Stimulated activated CD4-positive, alpha-beta T cell treated with anti-CD3 and anti-CD28 coated beads, Interleukin-15, amount 100 ng/mL, for 48 hours (primary cell): ENCODE data around the gene MAD1L1.

Experiments
- DNase-seq, 2 donors: peaks; one replicate each; pipeline ENCODE4 v3.0.0-alpha.2; 2020; ENCODE audit warnings: low read depth in 2 of 2

MAD1L1 gene

DNA sequence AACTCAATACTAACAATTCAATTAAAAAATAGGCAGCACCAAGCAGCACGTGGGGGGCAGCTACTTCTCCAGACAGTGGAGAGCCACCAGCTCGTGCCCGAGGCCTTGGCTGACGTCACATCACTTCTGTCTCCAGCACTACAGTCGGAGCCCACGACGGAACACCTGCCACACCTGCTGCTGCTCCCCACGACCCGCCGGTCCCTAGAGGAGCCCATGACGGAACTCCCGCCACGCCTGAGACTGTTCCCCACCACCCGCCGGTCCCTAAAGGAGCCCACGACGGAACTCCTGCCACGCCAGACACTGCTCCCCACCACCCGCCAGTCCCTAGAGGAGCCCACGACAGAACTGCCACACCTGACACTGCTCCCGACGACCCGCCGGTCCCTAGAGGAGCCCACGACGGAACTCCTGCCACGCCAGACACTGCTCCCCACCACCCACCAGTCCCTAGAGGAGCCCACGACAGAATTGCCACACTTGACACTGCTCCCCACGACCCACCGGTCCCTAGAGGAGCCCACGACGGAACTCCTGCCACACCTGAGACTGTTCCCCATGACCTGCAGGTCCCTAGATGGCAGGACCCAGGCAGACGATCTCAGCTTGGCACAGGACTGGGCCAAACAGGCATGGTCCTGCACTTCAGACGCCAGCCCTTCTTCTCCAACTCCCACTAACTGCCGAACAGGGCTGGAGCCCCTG, 304.7 kb downstream of the MAD1L1 start:
- no peak for DNase-seq

DNA sequence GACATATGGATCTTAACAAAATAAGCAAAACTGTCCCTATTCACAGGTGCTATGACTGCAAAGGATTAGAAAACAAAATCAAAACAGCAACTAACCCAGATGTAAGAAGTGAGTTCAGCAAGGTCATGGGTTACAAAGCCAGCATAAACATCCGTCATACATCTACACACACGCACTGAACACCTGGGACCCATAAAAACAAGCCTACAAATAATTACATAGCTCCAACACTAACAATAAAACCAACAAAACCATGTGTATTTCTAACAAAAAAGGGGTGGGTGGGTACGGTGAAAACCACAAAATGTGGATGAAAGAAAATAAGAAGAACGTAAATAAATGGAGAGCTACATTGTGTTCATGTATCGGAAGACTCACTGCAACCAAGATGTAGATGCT, 305.8 kb downstream of the MAD1L1 start:
- no peak for DNase-seq

DNA sequence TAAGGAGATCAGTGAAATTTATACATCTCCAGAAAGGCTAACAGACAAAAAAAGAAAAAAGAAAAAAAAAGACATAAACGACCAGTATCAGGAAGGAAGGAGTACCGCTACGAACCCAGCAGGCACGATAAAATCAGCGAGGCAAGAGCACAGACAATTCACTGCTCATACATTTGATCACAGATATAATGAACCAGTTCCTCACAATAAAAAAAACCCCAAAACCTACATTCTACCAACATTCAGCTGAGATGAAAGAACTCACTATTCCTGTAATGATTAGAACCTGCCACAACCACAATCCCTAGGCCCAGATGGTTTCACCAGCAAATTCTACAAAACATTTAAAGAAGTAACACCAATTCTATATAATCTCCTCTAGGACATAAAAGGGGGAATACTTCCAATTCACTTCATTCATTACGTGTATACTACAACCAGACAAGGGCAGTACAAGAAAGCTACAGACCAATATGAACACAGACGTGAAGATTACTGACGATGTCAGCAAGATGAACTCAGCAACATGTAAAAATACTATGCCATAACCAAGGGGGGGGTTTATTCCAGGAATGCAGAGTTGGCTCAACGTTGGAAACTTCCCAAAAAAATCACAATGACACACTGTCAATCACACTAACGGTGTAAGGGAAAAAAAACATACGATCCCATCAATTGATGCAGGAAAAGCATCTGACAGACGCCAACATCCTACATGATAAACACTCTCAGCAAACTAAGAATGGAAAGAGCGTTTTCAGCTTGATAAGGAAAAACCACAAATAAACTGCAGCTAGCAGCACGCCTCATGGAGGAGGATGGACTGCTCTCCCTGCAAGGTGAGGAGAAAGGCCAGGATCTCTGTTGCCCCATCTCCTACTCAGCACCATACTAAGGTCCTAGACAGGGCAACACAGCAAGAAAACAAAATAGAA, 306.5 kb downstream of the MAD1L1 start:
- DNase-seq = no peak

DNA sequence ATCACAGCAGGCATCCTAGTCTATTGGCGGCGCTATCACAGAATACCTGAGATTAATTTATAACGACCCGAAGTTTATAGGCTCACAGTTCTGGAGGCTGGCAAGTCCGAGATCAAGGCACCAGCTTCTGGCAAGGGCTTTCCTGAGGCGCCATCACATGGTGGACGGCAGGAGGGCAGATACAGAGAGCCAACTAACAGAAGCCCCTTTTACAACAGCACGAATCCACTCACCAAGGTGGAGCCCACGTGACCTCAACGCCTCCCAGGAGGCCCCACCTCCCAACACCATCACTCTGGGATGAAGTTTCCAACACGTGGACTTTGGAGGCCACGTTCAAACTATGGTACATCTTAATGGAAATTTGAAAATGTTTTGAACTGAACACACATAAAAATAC, 307.4 kb downstream of the MAD1L1 start:
- no peak for DNase-seq

DNA sequence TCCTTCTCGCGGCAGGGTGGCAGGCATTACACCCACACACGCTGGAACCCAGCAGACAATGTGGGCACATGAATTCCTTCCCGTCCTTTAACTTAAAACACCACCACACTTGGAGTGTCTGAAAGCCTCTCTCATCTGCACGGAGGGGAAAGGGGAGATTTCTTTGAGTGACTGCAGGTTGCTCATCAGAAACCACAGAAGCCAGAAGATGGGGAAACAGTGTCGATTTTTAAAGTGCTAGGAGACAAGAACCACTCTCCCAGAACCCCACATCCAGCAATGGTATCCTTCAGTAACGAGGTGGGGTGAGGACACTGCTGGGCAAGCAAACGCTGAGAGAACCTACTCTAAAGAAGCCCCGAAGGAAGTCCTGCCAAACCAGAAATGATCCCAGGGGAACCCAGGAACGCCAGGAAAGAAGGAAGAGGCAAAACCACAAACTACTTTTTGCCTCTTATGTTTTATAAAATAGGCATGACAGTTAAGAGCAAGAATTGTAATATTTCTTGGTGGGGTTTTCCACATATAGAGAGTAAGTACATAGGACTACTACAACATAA, 308.4 kb downstream of the MAD1L1 start:
- no peak for DNase-seq

- no peak for DNase-seq
These were observed 309.1 kb downstream of the MAD1L1 start for GRCh38 chr7:1923409-1924257.

- DNase-seq = no peak
These were observed 309.9 kb downstream of the MAD1L1 start for GRCh38 chr7:1922870-1923236.

DNA sequence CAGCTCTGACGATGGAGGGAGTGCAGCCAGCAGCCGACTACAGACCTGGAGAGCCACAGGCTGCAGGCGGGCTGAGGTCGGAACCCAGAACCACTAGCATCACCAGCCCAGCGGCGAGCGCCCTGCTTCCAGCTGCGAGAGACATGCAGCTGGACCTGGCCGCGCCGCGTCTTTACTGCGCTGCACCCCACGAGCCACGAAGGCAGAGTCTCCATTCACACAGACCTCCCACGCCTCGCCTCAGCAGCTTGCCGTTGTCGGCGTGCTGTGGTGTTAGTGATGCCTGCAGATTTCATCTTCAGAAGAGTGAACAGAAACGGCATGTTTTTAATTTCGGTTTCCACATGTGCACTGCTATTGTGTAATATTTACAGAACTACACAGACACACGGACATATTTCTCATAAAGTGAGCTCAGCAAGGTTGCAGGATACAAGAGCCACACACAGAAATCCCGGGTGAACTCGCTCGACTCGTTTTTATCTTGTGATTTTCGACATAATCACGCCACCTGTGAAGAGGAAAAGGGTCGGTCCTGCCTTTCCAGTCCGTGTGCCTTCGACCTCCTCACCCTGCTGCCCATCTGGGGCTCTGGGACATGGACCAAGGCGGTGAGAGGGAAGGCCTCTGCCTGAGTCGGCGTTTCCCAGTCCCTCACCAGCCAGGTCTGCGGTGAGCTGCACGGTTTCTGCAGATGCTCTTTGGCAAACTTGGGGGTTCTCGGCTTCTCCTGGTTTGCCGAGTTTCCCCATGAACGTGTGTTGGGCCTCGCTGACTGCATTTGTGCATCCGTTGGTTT, 310.5 kb downstream of the MAD1L1 start:
- DNase-seq = peak; percentile 48 to 59

DNA sequence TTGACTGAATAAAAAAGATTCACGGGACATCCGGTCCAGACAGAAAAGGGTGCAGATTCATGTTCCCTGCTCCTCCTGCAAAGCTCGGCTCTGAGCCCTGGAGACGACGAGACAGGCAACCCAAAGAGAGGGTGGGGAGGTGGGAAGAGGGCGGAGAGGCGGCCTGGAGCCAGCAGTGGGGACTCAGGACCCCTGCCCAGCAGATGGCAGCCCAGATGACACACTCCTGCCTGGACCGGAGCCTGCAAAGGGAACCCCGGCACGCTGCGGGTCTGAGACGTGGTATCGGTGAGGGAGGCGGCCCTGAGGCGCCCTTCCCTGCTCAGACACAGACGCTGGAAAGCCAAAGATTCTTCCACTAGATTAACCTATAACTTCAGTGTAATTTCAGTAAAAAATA, 311.9 kb downstream of the MAD1L1 start:
- no peak for DNase-seq

DNA sequence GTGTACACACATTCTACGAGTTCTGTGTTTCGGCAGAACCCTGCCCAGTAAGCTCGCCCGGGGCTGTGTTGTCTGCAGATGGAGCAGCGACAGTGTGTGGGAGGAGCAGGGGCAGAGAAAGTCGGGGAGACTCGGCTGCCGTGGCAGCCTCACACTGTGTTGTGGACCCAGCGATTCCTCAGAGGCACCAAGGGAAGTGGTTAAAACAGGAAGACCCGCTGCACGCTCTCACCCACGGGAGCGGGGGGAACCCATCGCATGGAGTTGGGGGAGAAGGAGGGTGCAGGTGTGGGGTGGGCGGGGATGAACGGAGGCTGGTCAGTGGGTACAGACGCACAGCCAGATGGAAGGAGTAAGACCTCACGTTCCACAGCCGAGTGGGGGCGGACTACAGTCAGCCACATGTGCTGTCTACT, 312.5 kb downstream of the MAD1L1 start:
- no peak for DNase-seq

DNA sequence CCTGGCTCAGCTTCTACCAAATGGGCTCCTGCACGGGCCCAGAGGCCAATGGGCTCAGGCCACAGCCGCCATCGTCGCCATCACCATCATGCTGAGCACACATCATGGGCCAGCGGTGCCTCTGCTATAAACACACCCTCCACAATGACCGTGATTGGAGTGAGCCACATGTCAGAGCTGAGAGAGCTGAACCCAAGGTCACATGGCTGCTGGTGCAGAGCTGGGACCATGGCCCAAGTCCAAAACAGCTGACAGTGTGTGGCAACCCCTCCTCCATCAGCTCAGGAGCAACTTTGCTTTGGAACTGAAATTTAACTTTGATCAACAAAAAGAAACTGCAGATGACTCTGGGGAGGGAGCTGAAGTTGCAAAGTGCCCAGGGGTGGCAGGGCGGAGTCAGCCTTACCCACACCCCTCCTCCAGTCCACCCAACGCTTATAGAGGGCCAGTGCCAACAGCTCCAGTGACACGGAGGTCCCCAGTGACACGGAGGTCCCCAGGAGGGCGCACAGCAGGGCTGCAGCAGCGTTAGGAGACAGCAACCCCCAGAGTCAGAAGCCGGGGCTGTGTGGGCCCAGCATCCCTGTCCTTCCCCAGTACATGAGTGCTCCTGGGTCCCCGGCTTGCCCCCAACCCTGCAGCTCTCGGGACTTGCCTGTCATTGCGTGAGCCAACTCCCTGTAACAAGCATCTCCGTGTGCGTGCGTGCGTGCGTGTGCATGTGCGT, 313.0 kb downstream of the MAD1L1 start:
- no peak for DNase-seq

- no peak for DNase-seq
These were observed 313.7 kb downstream of the MAD1L1 start for GRCh38 chr7:1918881-1919525.

DNA sequence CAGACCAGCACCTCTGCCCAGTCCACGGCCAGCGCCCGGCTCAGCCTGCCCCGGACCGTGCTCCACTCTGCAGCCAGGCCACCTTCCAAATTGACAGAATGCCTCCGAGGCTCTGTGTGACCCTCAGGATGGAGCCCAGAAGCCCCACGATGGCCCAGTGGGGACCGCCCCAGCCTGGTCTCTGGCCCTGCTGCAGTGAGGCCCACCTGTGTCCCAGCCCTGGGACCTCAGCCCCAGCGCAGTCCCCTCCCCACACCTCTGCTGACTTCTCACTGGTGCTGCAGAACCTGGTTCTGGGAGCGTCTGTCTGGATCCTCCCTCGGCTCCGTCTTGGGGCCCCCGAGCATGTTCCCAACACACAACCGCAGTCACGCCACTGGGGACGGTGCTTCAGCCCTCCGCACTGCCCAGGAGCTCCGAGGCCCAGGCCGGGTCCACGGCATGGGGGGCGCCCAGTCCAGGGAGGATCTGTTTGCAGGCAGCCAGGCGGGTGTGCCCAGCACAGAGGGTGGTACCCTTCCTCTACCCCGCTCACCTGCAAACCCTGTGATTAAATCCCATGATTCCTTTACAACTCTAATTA, 314.6 kb downstream of the MAD1L1 start:
- DNase-seq = no peak

DNA sequence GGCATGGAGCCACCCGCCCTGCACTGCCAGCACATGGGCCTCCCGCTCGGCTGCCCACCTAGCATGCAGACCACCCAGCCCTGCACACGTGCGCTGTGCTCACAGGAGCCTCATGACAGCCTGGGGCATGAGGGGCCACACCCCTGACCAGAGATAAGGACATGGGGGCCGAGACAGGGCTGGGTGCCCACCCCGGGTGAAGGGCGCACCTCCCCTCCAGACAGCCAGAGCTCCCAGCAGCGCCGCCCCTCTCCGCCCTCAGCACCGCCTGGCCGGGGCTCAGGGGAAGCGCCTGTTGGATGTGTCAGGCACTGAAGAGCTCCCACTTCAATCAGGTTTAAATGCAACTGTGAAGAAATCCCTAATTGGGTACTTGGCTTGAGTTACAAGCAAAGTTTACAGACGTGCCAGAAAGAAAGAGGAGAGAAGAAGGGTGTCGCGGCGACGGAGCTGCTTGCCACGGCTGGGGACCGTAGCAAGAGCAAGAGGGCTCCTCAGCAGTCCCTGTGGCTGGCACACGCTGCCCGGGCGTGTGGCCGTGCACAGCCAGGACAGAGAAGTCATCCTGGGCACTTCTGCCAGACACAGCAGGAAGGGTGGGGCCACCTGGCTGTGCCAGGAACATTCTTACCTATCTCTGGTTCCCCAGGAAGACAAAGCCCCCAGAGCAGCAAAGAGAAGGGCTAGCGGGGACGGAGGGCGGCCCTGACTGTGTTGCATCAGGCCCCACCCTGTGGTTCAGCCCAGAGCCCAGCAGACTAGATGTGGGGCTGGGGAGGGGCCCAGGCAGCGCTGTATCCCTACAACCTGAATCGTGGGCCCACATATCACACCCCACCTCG, 315.3 kb downstream of the MAD1L1 start:
- no peak for DNase-seq

DNA sequence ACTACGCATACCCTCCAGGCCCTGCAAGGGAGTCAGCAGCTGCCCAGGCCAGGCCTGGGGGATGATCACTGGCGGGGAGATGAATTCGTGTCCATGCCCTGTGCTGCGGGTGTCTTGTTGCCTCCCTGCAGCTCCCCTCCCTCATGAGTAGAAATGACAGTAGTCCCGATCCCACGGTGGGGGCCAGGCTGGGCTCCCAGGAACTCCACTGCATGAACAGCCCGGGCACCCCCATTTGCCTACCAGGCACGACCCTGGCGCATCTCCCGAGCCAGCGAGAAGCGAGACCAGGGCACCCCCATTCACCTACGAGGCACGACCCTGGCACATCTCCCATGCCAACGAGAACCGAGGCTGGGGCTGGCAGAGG, 316.2 kb downstream of the MAD1L1 start:
- DNase-seq = no peak

DNA sequence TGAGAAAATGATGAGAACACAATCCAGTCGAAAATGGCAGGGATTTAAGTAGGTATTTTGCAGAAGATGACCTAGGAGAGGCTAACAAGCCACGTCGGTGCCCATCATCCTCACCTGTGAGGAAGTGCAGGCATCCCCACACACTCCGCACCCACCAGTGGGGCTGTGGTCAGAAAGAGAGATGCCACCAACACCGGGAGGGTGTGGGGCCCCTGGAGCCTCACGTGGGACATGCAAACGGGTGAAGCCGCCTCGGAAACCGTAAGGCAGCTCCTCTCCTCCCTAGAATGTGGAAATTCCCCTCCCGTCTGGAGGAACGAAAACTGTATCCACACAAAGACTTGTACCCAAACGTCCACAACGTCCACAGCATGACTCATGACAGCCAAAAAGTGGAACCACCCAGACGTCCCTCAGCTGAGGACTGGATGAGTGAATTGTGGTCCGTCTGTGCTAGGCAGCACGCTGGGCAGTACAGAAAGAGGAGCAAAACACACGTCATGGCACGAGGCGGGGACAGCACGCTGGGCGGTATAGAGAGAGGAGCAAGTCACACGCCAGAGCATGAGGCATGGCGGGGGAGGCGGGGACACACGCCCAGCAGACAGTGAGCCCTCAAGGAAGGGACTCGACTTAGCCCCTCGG, 316.7 kb downstream of the MAD1L1 start:
- DNase-seq = no peak

DNA sequence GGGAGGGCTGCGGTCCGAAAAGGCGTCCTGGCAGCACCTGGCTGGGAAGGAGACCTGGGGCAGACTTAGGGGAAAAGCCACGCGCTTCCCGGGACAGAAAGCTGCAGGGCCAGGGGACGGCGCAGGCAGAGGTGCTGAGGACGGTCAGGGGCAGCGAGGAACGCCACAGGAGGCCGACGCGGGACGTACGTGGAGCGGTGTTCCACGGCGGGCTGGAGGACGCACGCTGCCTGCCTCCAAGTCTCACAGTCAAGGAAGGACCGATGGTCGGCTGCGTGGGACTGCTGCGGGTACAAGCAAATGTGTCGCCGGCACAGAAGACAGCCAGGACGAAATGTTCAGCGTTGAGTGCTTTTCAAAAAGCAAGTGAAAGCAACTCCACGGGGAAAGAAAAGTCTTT, 317.4 kb downstream of the MAD1L1 start:
- DNase-seq = no peak

DNA sequence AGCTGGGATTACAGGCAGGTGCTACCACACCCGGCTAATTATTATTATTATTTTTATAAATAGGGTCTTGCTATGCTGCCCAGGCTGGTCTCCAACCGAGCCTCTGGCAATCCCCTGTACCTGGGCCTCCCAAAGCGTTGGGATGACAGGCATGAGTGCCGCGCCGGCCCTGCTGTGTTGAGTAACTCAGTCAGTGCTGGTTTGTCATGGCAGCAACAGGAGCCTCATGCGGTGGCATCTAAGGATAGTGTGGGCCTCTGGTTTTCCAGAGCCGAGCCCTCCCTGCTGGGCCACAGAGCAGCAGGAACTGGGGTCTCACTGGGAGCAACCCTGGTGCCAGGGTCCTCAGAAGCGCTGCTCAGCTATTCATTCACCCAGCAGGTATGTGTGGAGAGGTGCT, 318.0 kb downstream of the MAD1L1 start:
- no peak for DNase-seq
